ENCODE results near the gene PGAP1. TPM values are rescaled to one million over a fixed set of nuclear protein-coding genes. Genes with fewer than 3 reads are reported as not detected.
A peak's percentile ranks its signal among the peaks of the same experiment; 100 is the strongest.

The PGAP1 gene
- total RNA-seq, 1 experiment from 2014 or later = 7.4 TPM

DNA sequence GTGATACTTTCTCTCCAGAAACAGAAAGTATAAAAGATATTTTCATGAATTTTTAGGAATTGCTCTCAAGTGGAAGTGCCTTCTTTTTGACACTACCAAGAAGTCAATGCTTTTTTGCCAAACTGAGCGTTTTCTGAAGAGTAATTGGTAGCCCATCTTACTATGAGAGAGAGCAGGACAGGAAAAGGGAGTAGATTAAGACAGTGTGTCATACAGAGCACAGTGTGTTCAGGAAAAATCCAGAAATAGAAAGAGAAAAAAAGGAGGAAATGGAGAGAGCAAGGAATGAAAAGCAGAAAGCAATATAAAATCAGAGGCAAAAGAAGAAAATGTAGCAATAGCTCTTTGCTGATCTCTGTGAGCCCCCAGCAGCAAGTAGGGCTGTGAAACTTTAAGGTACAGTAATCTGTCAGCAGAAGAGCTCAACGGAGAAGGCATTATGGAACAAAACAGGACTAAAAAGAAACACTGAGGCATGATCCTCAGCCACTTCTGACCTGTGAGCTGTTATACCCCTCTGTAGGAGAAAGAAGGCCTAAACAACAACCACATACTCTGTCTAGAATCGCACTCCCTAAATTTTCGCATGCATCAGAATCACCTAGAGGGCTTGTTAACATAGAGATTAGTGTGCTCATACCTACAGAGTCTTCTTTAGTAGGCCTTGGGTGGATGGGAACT lies 15.0 kb upstream of the PGAP1 start:
- DNase-seq (ENCODE audit: unreplicated experiment) = no peak
- BruUV-seq (replicated peaks) = no TSS peak
- TF ChIP-seq, protein P1, sequence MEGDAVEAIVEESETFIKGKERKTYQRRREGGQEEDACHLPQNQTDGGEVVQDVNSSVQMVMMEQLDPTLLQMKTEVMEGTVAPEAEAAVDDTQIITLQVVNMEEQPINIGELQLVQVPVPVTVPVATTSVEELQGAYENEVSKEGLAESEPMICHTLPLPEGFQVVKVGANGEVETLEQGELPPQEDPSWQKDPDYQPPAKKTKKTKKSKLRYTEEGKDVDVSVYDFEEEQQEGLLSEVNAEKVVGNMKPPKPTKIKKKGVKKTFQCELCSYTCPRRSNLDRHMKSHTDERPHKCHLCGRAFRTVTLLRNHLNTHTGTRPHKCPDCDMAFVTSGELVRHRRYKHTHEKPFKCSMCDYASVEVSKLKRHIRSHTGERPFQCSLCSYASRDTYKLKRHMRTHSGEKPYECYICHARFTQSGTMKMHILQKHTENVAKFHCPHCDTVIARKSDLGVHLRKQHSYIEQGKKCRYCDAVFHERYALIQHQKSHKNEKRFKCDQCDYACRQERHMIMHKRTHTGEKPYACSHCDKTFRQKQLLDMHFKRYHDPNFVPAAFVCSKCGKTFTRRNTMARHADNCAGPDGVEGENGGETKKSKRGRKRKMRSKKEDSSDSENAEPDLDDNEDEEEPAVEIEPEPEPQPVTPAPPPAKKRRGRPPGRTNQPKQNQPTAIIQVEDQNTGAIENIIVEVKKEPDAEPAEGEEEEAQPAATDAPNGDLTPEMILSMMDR (IDR thresholded peaks at IDR 0.05; ENCODE audit: unreplicated experiment) = no peak
- H3K4me3 Mint-ChIP-seq (ENCODE audit: unreplicated experiment) = no peak overlapping the region
- H3K27me3 Mint-ChIP-seq (ENCODE audit: insufficient read depth, unreplicated experiment) = no peaks in the 10 kb centered on the region
- CTCF ChIA-PET = no interaction called here
- H3K36me3 Mint-ChIP-seq (ENCODE audit: insufficient read depth, unreplicated experiment) = no peaks in the 10 kb centered on the region
- no peak overlapping the region for H3K27ac Mint-ChIP-seq (ENCODE audit: low read depth, unreplicated experiment)
- intact Hi-C loops (cut with micrococcal nuclease) = no loop called here
- POLR2A ChIA-PET = interaction anchor here (1.0 kb wide), 1 partner anchor 11 kb away, joined by 3 read pairs; no protein-coding TSS in a partner anchor
- no peaks in the 10 kb centered on the region for H3K9me3 Mint-ChIP-seq (ENCODE audit: unreplicated experiment)
- H3K4me1 Mint-ChIP-seq (ENCODE audit: insufficient read depth, unreplicated experiment) = no peaks in the 10 kb centered on the region

DNA sequence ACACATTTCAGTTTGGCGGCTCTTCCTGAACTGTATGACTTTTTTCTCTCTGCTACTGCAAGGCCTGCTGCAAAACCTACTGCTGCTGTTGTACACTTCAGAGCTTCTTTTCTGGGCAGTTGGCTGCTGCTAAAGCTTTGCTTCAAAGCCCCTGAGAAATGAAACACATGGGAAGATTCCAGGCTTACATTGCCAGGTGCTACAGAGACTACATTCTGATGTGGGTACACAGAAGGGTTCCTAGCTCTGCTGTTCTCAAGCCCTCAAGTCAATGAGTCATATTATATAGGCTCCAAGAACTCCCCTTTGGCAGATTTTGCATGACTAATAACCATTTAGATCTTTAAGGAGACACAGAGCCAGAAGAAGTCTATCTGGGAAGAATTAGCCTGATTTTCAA lies 12.9 kb upstream of the PGAP1 start:
- DNase-seq (ENCODE audit: unreplicated experiment) = peak; percentile 50
- no peaks in the 10 kb centered on the region for H3K4me1 Mint-ChIP-seq (ENCODE audit: insufficient read depth, unreplicated experiment)
- no TSS peak for BruUV-seq (replicated peaks)
- no peaks in the 10 kb centered on the region for H3K36me3 Mint-ChIP-seq (ENCODE audit: insufficient read depth, unreplicated experiment)
- TF ChIP-seq, protein P1 (IDR thresholded peaks at IDR 0.05; ENCODE audit: unreplicated experiment) = no peak
- ChIA-PET CTCF (no interaction called here), POLR2A (interaction anchor here (1.0 kb wide), 1 partner anchor 12 kb away, joined by 5 read pairs; no protein-coding TSS in a partner anchor)
- H3K27ac Mint-ChIP-seq (ENCODE audit: low read depth, unreplicated experiment) = no peak overlapping the region
- intact Hi-C loops (cut with micrococcal nuclease) = no loop called here
- H3K27me3 Mint-ChIP-seq (ENCODE audit: insufficient read depth, unreplicated experiment) = no peaks in the 10 kb centered on the region
- no peak overlapping the region for H3K4me3 Mint-ChIP-seq (ENCODE audit: unreplicated experiment)
- no peaks in the 10 kb centered on the region for H3K9me3 Mint-ChIP-seq (ENCODE audit: unreplicated experiment)

DNA sequence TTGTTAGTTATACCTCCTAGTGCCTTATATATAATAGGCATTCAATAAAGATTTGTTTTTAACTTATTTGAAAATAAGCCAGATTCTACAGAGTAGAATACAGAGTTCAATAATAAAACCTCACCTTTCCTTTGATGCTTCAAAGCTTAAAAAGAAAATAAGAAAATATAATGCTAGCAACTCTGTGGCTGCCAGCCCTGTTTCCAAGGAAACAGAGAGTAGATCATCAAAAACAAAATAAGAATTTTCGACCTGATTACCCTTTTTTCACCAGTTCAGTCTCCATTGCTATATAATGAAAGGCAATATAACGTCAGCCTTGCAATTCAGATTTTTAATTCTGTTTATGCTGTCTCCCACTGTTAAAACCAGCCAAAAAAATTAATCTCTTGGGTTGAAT lies 8.9 kb upstream of the PGAP1 start:
- no peak overlapping the region for H3K4me3 Mint-ChIP-seq (ENCODE audit: unreplicated experiment)
- intact Hi-C loops (cut with micrococcal nuclease) = no loop called here
- BruUV-seq (replicated peaks) = no TSS peak
- no peaks in the 10 kb centered on the region for H3K36me3 Mint-ChIP-seq (ENCODE audit: insufficient read depth, unreplicated experiment)
- no peaks in the 10 kb centered on the region for H3K9me3 Mint-ChIP-seq (ENCODE audit: unreplicated experiment)
- ChIA-PET CTCF (no interaction called here), POLR2A (interaction anchor here (1.3 kb wide), 1 partner anchor 9 kb away, joined by 7 read pairs; the partner anchor contains the start of gene PGAP1)
- TF ChIP-seq, protein P1 (IDR thresholded peaks at IDR 0.05; ENCODE audit: unreplicated experiment) = no peak
- no peak for DNase-seq (ENCODE audit: unreplicated experiment)
- H3K27ac Mint-ChIP-seq (ENCODE audit: low read depth, unreplicated experiment) = no peak overlapping the region
- no peaks in the 10 kb centered on the region for H3K4me1 Mint-ChIP-seq (ENCODE audit: insufficient read depth, unreplicated experiment)
- no peaks in the 10 kb centered on the region for H3K27me3 Mint-ChIP-seq (ENCODE audit: insufficient read depth, unreplicated experiment)

DNA sequence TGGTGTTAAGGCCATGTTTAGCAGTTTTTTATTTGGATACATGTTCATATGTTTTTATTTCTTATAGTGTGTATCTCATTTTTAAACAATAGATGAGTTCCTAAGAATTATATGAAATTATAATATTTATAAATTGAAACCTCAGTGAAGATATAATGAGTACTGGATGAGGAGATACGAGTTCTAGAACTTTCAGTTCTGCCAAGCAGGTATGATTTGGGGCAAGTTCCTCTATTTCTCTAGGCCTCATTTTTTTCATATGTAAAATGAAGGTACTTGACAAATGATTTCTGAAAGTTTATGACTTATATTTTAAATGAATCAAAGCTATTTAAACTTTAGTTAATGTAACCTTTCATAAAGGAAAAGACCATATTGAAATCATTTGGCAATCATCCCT lies 8.2 kb upstream of the PGAP1 start:
- intact Hi-C loops (cut with micrococcal nuclease) = no loop called here
- ChIA-PET CTCF (no interaction called here), POLR2A (interaction anchor here (1.3 kb wide), 1 partner anchor 8 kb away, joined by 7 read pairs; the partner anchor contains the start of gene PGAP1)
- DNase-seq (ENCODE audit: unreplicated experiment) = no peak
- H3K36me3 Mint-ChIP-seq (ENCODE audit: insufficient read depth, unreplicated experiment) = no peaks in the 10 kb centered on the region
- no peaks in the 10 kb centered on the region for H3K9me3 Mint-ChIP-seq (ENCODE audit: unreplicated experiment)
- H3K4me3 Mint-ChIP-seq (ENCODE audit: unreplicated experiment) = no peak overlapping the region
- TF ChIP-seq, protein P1 (IDR thresholded peaks at IDR 0.05; ENCODE audit: unreplicated experiment) = no peak
- H3K27ac Mint-ChIP-seq (ENCODE audit: low read depth, unreplicated experiment) = no peak overlapping the region
- no TSS peak for BruUV-seq (replicated peaks)
- no peaks in the 10 kb centered on the region for H3K27me3 Mint-ChIP-seq (ENCODE audit: insufficient read depth, unreplicated experiment)
- H3K4me1 Mint-ChIP-seq (ENCODE audit: insufficient read depth, unreplicated experiment) = no peaks in the 10 kb centered on the region

All from MCF 10A (cell line).